HepG2 (cell line): ENCODE measurements around the gene OR4D9. TPM values are rescaled to one million over a fixed set of nuclear protein-coding genes. Genes with fewer than 3 reads are reported as not detected.

Experiments
- AKAP8 ChIP-seq: sonication (generic); formaldehyde crosslinking; IDR thresholded peaks from 2 replicates; pipeline ENCODE4 v1.5.1; 2020; ENCODE audit warnings: mild to moderate bottlenecking, missing genetic modification reagents
- ARNTL ChIP-seq: sonication (generic); formaldehyde crosslinking; IDR thresholded peaks from 2 replicates; pipeline ENCODE4 v1.4.0; 2020; ENCODE audit warnings: mild to moderate bottlenecking, missing genetic modification reagents
- ESRRA ChIP-seq: sonication (generic); formaldehyde crosslinking; IDR thresholded peaks from 2 replicates; pipeline ENCODE4 v1.5.1; 2020; ENCODE audit warnings: mild to moderate bottlenecking, low read depth, missing genetic modification reagents
- HDAC2 ChIP-seq: sonication (generic); formaldehyde crosslinking; IDR thresholded peaks from 2 replicates; pipeline ENCODE4 v1.4.0; 2020; ENCODE audit warnings: missing genetic modification reagents
- KLF13 ChIP-seq: sonication (generic); formaldehyde crosslinking; IDR thresholded peaks from 2 replicates; pipeline ENCODE4 v1.4.0; 2020; ENCODE audit warnings: mild to moderate bottlenecking, missing genetic modification reagents
- KLF16 ChIP-seq, 2 experiments: sonication (generic) in 1 of 2; formaldehyde crosslinking in 1 of 2; IDR thresholded peaks; 2 replicates each; pipeline versions ENCODE4 v1.6.1 to v1.8.0; 2016 to 2023; ENCODE audit warnings: missing genetic modification reagents in 2 of 2, missing compliant biosample characterization in 1 of 2
- MIER3 ChIP-seq: IDR thresholded peaks from 2 replicates; pipeline ENCODE4 v1.6.1; 2016; ENCODE audit warnings: missing compliant biosample characterization, borderline replicate concordance
- NFRKB ChIP-seq: fragments of 450-650 bp; IDR thresholded peaks from 2 replicates; pipeline ENCODE4 v1.6.1; 2017
- SPEN ChIP-seq: sonication (generic); formaldehyde crosslinking; IDR thresholded peaks from 2 replicates; pipeline ENCODE4 v1.5.1; 2020; ENCODE audit warnings: low read depth, mild to moderate bottlenecking, missing genetic modification reagents
- TFAP4 ChIP-seq: sonication (generic); IDR thresholded peaks from 2 replicates; pipeline ENCODE4 v1.6.1; 2016; ENCODE audit warnings: low read depth, borderline replicate concordance
- ZNF160 ChIP-seq: sonication (generic); formaldehyde crosslinking; IDR thresholded peaks from 2 replicates; pipeline ENCODE4 v1.8.0; 2022; ENCODE audit warnings: mild to moderate bottlenecking, inconsistent platforms, missing genetic modification reagents
- ZNF232 ChIP-seq: sonication (generic); formaldehyde crosslinking; IDR thresholded peaks from 2 replicates; pipeline ENCODE4 v1.4.0; 2020; ENCODE audit warnings: missing genetic modification reagents, borderline replicate concordance
- ZNF30 ChIP-seq: sonication (generic); formaldehyde crosslinking; IDR thresholded peaks from 2 replicates; pipeline ENCODE4 v1.5.0; 2020; ENCODE audit warnings: mild to moderate bottlenecking, missing genetic modification reagents
- ZNF329 ChIP-seq: sonication (generic); formaldehyde crosslinking; IDR thresholded peaks from 2 replicates; pipeline ENCODE4 v1.9.0; 2021; ENCODE audit warnings: low read depth, mild to moderate bottlenecking, missing genetic modification reagents
- ZNF7 ChIP-seq: IDR thresholded peaks from 2 replicates; pipeline ENCODE4 v1.6.1; 2016; ENCODE audit warnings: missing biosample characterization, missing genetic modification reagents
- ZNF713 ChIP-seq: sonication (generic); formaldehyde crosslinking; IDR thresholded peaks from 2 replicates; pipeline ENCODE4 v1.4.0; 2020; ENCODE audit warnings: mild to moderate bottlenecking, missing genetic modification reagents
- ZNF749 ChIP-seq: sonication (generic); formaldehyde crosslinking; IDR thresholded peaks from 2 replicates; pipeline ENCODE4 v1.8.0; 2022; ENCODE audit warnings: mild to moderate bottlenecking, missing genetic modification reagents, moderate library complexity, borderline replicate concordance
- ZNF816 ChIP-seq: sonication (generic); formaldehyde crosslinking; IDR thresholded peaks from 2 replicates; pipeline ENCODE4 v1.8.0; 2022; ENCODE audit warnings: missing genetic modification reagents, mild to moderate bottlenecking, borderline replicate concordance
- polyA plus RNA-seq, 8 experiments: library from polyadenylated mRNA; depleted of rRNA in 3 of 8; stranded (reverse) in 7 of 8; unstranded in 1 of 8; fragments of >200 nt; fragmentation: Illumina TruSeq in 4 of 8; extraction: Trizol in 4 of 8; gene quantifications; 2 replicates each; pipeline versions ENCODE4 v1.2.1 to v1.2.3, GENCODE V29; 2011 to 2016; ENCODE audit warnings: low read depth in 4 of 8, missing spikeins in 1 of 8, mixed read lengths in 1 of 8; ENCODE audit not compliant: insufficient read depth in 1 of 8
- total RNA-seq, 5 experiments: library from RNA; depleted of rRNA; stranded (reverse); fragments of >200 nt; fragmentation: Illumina TruSeq; extraction: Trizol; gene quantifications; 2 replicates each; pipeline ENCODE4 v1.2.3, GENCODE V29; 2016; ENCODE audit warnings: low read depth in 1 of 5
- TF ChIP-seq, protein P1 (sequence below): sonication (generic); formaldehyde crosslinking; IDR thresholded peaks from 2 replicates; pipeline ENCODE4 v1.4.0; 2020; ENCODE audit warnings: mild to moderate bottlenecking, missing genetic modification reagents, borderline replicate concordance
- TF ChIP-seq, protein P2 (sequence below): sonication (generic); formaldehyde crosslinking; IDR thresholded peaks from 2 replicates; pipeline ENCODE4 v1.9.0; 2021; ENCODE audit warnings: missing genetic modification reagents, mild to moderate bottlenecking, borderline replicate concordance

OR4D9 gene
- total and polyA plus RNA-seq, 2 of the 13 experiments (the other 11 are each of a cell fraction or from before 2014, with no cell fraction given), result not detected

DNA sequence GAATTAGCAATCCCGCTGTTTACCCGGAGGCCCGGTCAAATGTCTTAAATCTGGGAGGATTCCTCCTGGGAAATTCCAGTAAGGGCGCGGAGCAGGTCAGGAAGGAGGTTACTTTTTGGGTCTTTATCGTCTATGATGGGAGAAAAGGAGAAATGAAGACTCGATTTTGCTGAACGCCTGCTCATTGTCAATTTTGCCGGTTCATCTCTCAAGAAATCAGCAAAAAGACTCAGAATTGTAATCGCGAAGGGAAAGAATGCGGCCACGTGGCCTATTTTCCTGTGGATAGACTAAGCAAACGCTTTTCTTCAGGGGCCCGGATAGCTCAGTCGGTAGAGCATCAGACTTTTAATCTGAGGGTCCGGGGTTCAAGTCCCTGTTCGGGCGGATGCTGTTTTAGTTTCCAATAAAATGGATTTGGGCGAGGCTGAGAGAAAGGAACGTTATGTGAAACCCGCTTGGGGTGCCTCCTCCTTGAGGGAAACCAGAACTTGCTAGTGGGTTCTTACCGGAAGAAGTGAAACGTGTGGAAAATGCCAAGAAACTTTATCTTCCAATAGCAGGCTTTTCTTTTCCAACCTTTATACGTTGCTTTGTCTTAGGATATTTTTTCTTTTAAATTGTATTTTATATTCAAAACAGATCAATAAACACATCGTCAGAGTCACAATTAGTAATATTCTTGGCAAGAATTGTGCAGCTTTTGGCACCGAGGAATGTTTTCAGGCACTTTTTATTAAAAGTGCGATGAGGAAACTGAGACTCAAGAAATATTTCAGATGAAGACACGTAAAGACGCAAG lies 45.0 kb downstream of the OR4D9 start (continued):
- TF ChIP-seq KLF13 (CRISPR knock-in tag) (no peak), MIER3 (no peak), ZNF30 (CRISPR knock-in tag) (no peak), ZNF160 (CRISPR knock-in tag) (no peak), KLF16 (CRISPR knock-in tag; IDR thresholded peaks at IDR 0.05) (no peak), SPEN (no peak), ZNF329 (CRISPR knock-in tag) (no peak), ZNF816 (no peak), HDAC2 (CRISPR knock-in tag) (peak; percentile 47; the same call in 1 of the 2 replicates), ESRRA (CRISPR knock-in tag) (no peak), AKAP8 (no peak), ARNTL (no peak), ZNF713 (CRISPR knock-in tag) (no peak), ZNF7 (CRISPR knock-in tag) (no peak), ZNF232 (CRISPR knock-in tag) (no peak; the same call in 1 of the 2 replicates), TFAP4 (no peak), NFRKB (no peak), ZNF749 (CRISPR knock-in tag) (no peak)
- TF ChIP-seq, protein P1, sequence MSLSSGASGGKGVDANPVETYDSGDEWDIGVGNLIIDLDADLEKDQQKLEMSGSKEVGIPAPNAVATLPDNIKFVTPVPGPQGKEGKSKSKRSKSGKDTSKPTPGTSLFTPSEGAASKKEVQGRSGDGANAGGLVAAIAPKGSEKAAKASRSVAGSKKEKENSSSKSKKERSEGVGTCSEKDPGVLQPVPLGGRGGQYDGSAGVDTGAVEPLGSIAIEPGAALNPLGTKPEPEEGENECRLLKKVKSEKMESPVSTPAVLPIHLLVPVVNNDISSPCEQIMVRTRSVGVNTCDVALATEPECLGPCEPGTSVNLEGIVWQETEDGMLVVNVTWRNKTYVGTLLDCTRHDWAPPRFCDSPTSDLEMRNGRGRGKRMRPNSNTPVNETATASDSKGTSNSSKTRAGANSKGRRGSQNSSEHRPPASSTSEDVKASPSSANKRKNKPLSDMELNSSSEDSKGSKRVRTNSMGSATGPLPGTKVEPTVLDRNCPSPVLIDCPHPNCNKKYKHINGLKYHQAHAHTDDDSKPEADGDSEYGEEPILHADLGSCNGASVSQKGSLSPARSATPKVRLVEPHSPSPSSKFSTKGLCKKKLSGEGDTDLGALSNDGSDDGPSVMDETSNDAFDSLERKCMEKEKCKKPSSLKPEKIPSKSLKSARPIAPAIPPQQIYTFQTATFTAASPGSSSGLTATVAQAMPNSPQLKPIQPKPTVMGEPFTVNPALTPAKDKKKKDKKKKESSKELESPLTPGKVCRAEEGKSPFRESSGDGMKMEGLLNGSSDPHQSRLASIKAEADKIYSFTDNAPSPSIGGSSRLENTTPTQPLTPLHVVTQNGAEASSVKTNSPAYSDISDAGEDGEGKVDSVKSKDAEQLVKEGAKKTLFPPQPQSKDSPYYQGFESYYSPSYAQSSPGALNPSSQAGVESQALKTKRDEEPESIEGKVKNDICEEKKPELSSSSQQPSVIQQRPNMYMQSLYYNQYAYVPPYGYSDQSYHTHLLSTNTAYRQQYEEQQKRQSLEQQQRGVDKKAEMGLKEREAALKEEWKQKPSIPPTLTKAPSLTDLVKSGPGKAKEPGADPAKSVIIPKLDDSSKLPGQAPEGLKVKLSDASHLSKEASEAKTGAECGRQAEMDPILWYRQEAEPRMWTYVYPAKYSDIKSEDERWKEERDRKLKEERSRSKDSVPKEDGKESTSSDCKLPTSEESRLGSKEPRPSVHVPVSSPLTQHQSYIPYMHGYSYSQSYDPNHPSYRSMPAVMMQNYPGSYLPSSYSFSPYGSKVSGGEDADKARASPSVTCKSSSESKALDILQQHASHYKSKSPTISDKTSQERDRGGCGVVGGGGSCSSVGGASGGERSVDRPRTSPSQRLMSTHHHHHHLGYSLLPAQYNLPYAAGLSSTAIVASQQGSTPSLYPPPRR, result no peak
- TF ChIP-seq, protein P2, sequence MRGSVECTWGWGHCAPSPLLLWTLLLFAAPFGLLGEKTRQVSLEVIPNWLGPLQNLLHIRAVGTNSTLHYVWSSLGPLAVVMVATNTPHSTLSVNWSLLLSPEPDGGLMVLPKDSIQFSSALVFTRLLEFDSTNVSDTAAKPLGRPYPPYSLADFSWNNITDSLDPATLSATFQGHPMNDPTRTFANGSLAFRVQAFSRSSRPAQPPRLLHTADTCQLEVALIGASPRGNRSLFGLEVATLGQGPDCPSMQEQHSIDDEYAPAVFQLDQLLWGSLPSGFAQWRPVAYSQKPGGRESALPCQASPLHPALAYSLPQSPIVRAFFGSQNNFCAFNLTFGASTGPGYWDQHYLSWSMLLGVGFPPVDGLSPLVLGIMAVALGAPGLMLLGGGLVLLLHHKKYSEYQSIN, result no peak
